Measurements from ENCODE around the gene CRYBG1.
A peak's percentile ranks its signal among the peaks of the same experiment; 100 is the strongest.
"Not testable (repeated sequence)": the region's sequence is repeated elsewhere in the genome, so short reads cannot be mapped to it uniquely, and the experiment has no call there.

The CRYBG1 gene

GRCh38 chr6:106510090-106510970 is 149.8 kb downstream of the CRYBG1 start:
- peak; percentile 62 for DNase-seq

DNA sequence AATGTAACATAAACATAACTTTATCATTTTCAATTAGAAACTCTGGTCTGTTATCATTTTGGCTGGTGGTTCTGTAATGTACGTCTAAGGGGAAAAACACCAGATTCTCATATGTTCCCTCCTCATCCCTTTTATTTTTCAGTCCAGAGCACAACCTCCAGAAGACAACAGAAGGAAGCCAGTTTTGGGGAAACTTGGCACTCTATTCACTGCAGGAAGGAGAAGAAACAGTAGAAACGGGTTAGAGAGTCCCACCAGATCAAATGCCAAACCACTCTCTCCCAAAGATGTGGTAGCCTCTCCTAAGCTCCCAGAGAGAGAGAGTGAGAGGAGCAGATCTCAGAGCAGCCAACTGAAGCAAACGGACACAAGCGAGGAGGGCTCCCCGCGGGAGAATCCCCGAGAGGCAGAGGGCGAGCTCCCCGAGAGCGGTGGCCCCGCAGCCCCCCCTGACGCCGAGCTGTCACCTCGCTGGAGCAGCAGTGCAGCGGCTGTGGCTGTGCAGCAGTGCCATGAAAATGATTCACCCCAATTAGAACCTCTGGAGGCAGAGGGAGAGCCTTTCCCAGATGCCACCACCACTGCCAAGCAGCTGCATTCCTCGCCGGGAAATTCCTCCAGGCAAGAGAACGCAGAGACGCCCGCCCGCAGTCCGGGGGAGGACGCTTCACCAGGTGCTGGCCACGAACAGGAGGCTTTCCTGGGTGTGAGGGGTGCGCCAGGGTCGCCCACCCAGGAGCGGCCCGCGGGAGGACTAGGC is 151.0 kb downstream of the CRYBG1 start:
- DNase-seq = peak; percentile 40

- DNase-seq = peak; percentile 71
Observed at GRCh38 chr6:106512048-106512967, 151.8 kb downstream of the CRYBG1 start.

DNA sequence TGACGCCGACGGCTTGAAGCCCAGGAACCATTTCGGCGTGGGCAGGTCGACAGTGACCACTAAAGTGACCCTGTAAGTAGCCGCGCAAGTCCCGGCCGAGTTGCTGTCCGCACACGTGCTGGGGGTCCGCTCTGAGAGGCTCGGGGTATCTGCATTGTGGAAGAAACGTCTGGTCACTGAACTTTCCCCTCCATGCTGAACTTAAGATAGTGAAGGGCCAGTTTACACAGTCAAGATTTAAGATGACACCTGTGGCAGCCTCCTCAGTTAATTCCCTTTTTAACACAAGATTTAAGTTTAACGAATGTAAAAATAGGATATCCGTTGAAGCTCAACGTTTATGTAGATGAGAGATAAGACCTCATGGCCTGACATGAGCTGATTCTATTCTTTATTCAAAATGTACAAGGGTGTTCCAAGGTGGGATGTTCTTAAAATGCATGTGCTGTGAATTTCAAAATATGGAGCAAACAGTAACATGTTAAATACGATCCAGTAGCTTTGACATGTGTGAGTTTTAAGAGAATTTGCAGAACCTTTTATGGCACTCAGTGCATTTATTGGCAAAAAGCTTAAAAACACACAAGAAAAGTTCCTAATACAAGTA is 152.6 kb downstream of the CRYBG1 start:
- DNase-seq = no peak

DNA sequence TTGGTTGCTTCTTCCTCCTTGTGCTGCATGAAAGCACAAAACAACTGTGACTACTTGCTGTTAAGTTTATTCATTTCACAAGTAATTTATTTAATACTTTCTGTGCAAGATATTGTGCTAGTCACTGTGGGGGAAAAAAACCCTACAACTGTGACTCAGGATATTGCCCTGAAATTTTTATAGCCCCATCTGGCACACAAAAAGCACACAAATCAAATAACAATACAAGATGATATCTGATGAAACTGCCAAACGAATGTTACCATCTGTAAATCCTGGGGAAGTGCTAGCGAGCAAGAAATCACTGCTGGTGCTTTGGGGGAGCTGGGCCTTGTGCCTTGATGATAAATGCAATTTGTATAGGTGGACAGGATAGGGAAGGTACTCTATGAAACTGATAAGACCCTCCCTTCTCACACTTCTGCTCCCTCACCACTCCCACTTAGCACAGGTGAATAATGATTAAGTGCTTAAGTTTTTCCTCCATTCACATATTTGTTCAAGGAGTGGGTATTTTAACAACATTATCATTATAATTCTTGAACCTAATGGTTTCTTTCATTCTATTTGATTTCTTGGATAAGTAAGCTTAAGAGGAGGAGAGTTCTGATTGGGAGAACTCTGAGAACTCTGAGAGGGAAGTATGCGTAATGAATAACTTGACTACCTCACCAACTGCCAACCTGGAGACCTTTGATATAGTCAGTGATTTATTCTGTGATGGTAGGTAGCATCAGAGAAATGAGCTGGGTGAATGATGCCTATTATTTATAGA is 153.5 kb downstream of the CRYBG1 start:
- no peak for DNase-seq

GRCh38 chr6:106514583-106514885 is 154.0 kb downstream of the CRYBG1 start:
- no peak for DNase-seq

DNA sequence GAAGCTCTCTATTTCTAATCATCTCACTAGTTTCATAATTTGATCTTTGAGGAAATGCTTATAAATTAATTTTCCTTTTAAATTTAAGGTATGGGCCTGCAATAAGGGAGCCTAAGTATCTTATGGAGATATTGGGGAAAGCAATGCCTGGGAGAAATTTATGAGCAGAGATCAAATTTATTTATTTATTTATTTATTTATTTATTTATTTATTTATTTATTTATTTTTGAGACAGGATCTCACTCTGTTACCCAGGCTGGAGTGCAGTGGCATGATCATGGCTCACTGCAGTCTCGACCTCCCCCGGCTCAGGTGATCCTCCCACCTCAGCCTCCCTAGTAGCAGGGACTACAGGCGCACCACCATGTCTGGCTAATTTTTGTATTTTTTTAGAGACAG is 155.1 kb downstream of the CRYBG1 start:
- DNase-seq = not testable (repeated sequence)

- no peak for DNase-seq
Observed at GRCh38 chr6:106516616-106517015, 156.1 kb downstream of the CRYBG1 start.

DNA sequence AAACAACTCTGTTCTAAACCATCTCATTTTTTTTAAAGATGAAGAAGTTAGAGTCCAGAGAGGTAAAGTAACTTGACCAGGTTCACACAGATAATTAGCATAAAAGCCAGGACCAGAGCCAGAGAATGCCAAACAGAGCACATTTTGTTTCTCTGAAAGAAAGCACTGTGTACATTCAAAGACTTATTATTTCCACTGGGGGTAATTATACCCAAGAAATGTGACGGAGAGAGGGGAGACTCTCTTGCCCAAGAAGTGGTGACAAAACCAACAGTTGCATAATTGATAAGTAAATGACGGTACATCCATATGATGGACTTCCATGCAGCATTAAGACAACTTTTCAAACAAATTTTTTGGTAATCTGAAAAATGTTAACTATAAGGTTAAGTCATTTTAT is 157.2 kb downstream of the CRYBG1 start:
- no peak for DNase-seq

- DNase-seq = no peak
Observed at GRCh38 chr6:106518748-106519147, 158.2 kb downstream of the CRYBG1 start.

DNA sequence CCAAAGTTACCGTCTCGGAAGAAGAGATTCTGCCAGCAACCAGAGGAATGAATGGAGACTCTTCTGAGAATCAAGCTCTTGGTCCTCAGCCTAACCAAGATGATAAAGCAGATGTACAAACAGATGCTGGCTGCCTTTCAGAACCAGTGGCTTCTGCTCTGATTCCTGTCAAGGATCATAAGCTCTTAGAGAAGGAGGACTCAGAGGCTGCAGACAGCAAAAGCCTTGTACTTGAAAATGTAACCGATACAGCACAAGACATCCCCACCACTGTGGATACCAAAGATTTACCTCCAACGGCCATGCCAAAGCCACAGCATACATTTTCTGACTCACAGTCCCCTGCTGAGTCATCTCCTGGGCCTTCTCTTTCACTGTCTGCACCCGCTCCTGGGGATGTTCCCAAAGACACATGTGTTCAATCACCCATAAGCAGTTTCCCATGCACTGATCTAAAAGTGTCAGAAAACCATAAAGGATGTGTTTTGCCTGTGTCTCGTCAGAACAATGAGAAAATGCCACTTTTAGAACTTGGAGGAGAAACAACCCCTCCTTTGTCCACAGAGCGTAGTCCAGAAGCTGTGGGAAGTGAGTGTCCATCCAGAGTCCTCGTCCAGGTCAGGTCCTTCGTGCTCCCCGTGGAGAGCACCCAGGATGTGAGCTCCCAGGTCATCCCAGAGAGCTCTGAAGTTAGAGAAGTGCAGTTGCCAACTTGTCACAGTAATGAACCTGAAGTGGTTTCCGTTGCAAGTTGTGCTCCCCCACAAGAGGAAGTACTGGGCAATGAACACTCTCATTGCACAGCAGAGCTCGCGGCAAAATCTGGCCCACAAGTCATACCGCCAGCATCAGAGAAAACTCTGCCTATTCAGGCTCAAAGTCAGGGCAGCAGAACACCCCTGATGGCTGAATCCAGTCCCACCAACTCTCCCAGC is 159.2 kb downstream of the CRYBG1 start:
- DNase-seq = peak; percentile 58

DNA sequence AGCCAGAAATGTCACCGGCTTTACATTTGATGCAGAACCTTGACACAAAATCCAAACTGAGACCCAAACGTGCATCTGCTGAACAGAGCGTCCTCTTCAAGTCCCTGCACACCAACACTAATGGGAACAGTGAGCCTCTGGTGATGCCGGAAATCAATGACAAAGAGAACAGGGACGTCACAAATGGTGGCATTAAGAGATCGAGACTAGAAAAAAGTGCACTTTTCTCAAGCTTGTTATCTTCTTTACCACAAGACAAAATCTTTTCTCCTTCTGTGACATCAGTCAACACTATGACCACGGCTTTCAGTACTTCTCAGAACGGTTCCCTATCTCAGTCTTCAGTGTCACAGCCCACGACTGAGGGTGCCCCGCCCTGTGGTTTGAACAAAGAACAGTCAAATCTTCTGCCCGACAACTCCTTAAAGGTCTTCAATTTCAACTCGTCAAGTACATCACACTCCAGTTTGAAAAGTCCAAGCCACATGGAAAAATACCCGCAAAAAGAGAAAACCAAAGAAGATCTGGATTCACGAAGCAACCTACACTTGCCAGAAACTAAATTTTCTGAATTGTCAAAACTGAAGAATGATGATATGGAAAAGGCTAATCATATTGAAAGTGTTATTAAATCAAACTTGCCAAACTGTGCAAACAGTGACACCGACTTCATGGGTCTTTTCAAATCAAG is 160.3 kb downstream of the CRYBG1 start:
- peak; percentile 65 for DNase-seq

DNA sequence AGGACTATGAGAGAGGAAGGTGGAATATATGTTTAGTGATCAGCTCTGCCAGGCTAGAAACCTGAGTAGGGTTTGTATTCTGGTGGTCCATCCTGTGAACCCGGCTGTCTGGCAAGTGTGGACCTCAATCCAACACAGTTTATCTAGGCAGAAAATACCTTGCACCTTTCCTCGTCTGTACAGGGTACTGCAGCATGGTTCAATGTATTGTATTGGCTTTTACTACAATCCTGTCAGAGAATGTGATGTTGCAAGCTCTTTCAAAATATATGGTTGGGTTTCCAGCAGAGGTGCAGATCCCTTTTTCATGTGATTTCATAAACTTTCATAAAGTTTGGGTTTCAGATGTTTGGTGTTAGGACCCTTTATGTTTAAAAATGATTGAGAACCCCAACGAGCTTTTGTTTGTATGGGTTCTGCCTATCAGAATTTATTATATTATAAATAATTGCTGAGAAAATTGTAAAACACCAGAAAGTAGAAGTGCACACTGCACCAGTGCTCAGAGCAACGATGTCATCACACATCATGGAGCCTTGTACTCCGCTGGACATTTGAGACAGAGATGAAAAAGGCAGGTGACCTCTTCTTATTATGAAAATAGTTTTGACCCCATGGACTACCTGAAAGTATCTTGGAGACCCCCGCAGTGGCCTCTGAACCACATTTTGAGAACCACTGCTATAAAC is 162.2 kb downstream of the CRYBG1 start:
- DNase-seq = no peak

DNA sequence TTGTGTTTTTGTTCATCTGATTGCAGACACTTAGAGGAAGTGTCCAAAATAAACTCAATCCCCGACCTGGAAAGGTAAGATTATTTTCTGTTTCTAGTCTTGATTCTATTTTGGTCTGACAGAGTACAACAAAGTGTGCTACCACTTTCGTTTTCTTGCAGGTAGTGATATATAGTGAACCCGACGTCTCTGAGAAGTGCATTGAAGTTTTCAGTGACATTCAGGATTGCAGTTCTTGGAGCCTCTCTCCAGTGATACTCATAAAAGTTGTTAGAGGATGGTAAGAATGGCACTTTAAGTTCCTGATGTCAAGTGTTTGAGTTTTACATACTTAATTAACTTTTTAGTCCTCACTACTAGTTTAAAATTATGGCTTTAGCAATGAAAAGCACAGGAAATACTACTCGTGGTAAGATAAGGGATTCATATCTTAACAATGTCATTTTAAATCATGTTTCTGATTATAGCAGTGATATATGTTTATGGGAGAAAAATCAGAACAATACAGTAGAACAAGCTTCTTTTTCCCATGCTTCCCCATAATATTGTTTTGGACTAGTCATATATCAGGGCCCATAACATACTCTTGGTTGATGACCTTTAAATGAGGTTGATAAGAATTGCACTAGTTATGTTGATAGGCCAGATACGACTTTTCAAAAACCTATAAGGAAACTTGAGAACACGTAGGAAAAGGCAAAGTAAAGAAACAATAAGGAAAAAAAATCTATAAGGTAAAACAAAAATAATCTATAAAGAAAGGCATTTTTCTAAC is 164.8 kb downstream of the CRYBG1 start:
- no peak for DNase-seq

DNA sequence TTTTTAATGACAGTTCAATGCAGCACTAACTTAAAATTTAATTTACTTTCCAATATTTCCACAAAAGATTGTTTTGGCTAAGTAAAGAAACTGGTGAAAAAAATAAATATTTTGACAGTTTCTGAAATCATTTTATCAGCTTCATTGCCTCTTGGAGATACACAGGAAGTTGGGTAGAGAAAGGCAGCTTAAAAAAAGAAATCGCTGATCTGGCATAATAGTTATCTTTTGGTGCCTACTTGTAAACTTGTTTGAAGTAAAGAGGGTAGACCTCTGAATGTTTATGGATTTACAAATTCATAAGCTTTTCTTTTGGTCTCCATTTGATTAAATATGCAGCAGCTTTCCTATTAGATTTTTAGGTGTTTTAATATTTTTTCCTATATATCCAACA is 165.4 kb downstream of the CRYBG1 start:
- no peak for DNase-seq

DNA sequence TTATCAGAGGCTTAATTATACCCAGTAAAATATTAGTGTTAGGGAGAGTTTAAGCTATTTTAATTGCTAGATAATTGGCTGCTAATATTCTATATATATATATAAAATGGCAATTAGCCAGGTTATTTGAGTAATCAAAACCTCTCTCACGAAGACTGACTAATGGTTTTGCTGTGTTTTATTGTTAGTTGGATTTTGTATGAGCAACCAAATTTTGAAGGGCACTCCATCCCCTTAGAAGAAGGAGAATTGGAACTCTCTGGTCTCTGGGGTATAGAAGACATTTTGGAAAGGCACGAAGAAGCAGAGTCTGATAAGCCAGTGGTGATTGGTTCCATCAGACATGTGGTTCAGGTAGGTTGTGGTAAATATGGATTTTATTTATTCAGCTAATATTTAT is 166.6 kb downstream of the CRYBG1 start:
- DNase-seq = no peak

GRCh38 chr6:106527979-106528378 is 167.5 kb downstream of the CRYBG1 start:
- DNase-seq = no peak

- DNase-seq = no peak
Observed at GRCh38 chr6:106528521-106528920, 168.0 kb downstream of the CRYBG1 start.

GRCh38 chr6:106529438-106529837 is 168.9 kb downstream of the CRYBG1 start:
- DNase-seq = no peak
